ENCODE measurements around the gene DDX11. TPM values are rescaled to one million over a fixed set of nuclear protein-coding genes. Genes with fewer than 3 reads are reported as not detected.

Gene DDX11
- total and polyA plus RNA-seq, 2 donors (not counting 1 experiment from before 2014, with no cell fraction given), result 68.0 to 90.2 TPM

GRCh38 chr12:31031951-31032335, 41.7 kb upstream of the DDX11 start:
- WGBS (ENCODE audit: insufficient coverage), result 49% methylated on average over 3 of the region's 4 CpGs
- Histone ChIP-seq H3K9me3 (ENCODE audit: control extremely low read depth in 1 of 3, control insufficient read depth in 2 of 3, insufficient read depth in 1 of 3, low read length in 2 of 3) (no peaks in the 10 kb centered on the region), H3K9ac (ENCODE audit: low read length) (no peak overlapping the region), H3K79me2 (ENCODE audit: control insufficient read depth, insufficient read depth, low read length) (no peaks in the 10 kb centered on the region), H3K27me3 (replicated peaks in 1 of 4; ENCODE audit: control extremely low read depth in 1 of 4, control insufficient read depth in 3 of 4, insufficient read depth in 4 of 4, low read length in 3 of 4) (no peaks in the 10 kb centered on the region), H3K4me2 (replicated peaks; ENCODE audit: low read depth, low read length, poor library complexity, severe bottlenecking) (no peak overlapping the region), H3K36me3 (replicated peaks in 1 of 2; ENCODE audit: control extremely low read depth in 1 of 2, control insufficient read depth in 1 of 2, extremely low read depth in 1 of 2, insufficient read depth in 2 of 2, low read length in 1 of 2) (no peaks in the 10 kb centered on the region), H2AFZ (ENCODE audit: insufficient read depth, low read depth, low read length, poor library complexity, severe bottlenecking) (no peak overlapping the region), H3K4me3 (ENCODE audit: control extremely low read depth in 1 of 5, extremely low read depth in 1 of 5, insufficient read depth in 1 of 5, low read depth in 2 of 5, low read length in 4 of 5) (no peak overlapping the region), H3K27ac (ENCODE audit: low read length in 2 of 2) (no peak overlapping the region), H4K20me1 (ENCODE audit: control insufficient read depth, insufficient read depth, low read length, poor library complexity, severe bottlenecking) (no peaks in the 10 kb centered on the region), H3K4me1 (ENCODE audit: control insufficient read depth in 2 of 2, insufficient read depth in 2 of 2, low read length in 2 of 2) (no peaks in the 10 kb centered on the region)
- Mint-ChIP-seq H3K4me1 (no peaks in the 10 kb centered on the region), H3K27ac (no peak overlapping the region), H3K4me3 (no peak overlapping the region), H3K27me3 (peaks cover 7% of the 10 kb centered on the region), H3K9me3 (ENCODE audit: insufficient read depth) (no peaks in the 10 kb centered on the region)
- intact Hi-C loops (cut with micrococcal nuclease), result no loop called here
- no peak for TF ChIP-seq CTCF (IDR thresholded peaks at IDR 0.05)
- no peak for TF ChIP-seq EZH2 (IDR thresholded peaks at IDR 0.05; ENCODE audit: borderline replicate concordance, insufficient read depth, low read depth, low read length, poor library complexity, severe bottlenecking)
- ChIA-PET POLR2A (no interaction called here), CTCF (no interaction called here)
- ATAC-seq (ENCODE audit: low read depth) (no peak), DNase-seq (no peak)

GRCh38 chr12:31033146-31033545, 40.5 kb upstream of the DDX11 start:
- Histone ChIP-seq H2AFZ (ENCODE audit: insufficient read depth, low read depth, low read length, poor library complexity, severe bottlenecking) (no peak overlapping the region), H3K79me2 (ENCODE audit: control insufficient read depth, insufficient read depth, low read length) (no peaks in the 10 kb centered on the region), H3K9ac (ENCODE audit: low read length) (no peak overlapping the region), H3K9me3 (ENCODE audit: control extremely low read depth in 1 of 3, control insufficient read depth in 2 of 3, insufficient read depth in 1 of 3, low read length in 2 of 3) (no peaks in the 10 kb centered on the region), H3K4me1 (ENCODE audit: control insufficient read depth in 2 of 2, insufficient read depth in 2 of 2, low read length in 2 of 2) (no peaks in the 10 kb centered on the region), H3K27me3 (replicated peaks in 1 of 4; ENCODE audit: control extremely low read depth in 1 of 4, control insufficient read depth in 3 of 4, insufficient read depth in 4 of 4, low read length in 3 of 4) (peaks cover 0 to 2% (median 0%) of the 10 kb centered on the region in 4 experiments), H4K20me1 (ENCODE audit: control insufficient read depth, insufficient read depth, low read length, poor library complexity, severe bottlenecking) (no peaks in the 10 kb centered on the region), H3K27ac (ENCODE audit: low read length in 2 of 2) (no peak overlapping the region), H3K36me3 (replicated peaks in 1 of 2; ENCODE audit: control extremely low read depth in 1 of 2, control insufficient read depth in 1 of 2, extremely low read depth in 1 of 2, insufficient read depth in 2 of 2, low read length in 1 of 2) (no peaks in the 10 kb centered on the region), H3K4me2 (replicated peaks; ENCODE audit: low read depth, low read length, poor library complexity, severe bottlenecking) (no peak overlapping the region), H3K4me3 (ENCODE audit: control extremely low read depth in 1 of 5, extremely low read depth in 1 of 5, insufficient read depth in 1 of 5, low read depth in 2 of 5, low read length in 4 of 5) (no peak overlapping the region)
- 100% methylated on average over 1 of the region's 3 CpGs for WGBS (ENCODE audit: insufficient coverage)
- Mint-ChIP-seq H3K27me3 (peaks cover 7% of the 10 kb centered on the region), H3K27ac (no peak overlapping the region), H3K4me3 (no peak overlapping the region), H3K4me1 (no peaks in the 10 kb centered on the region), H3K9me3 (ENCODE audit: insufficient read depth) (no peaks in the 10 kb centered on the region)
- POLR2A ChIA-PET, result no interaction called here
- intact Hi-C loops (cut with micrococcal nuclease), result no loop called here
- CTCF ChIA-PET, result no interaction called here
- ATAC-seq (ENCODE audit: low read depth), result no peak
- TF ChIP-seq CTCF (IDR thresholded peaks at IDR 0.05), result no peak
- TF ChIP-seq EZH2 (IDR thresholded peaks at IDR 0.05; ENCODE audit: borderline replicate concordance, insufficient read depth, low read depth, low read length, poor library complexity, severe bottlenecking), result no peak
- DNase-seq, result no peak

Measured in B cell (primary cell).